Body of pancreas (tissue), 4 donors: ENCODE results near the gene BMPER. TPM values are rescaled to one million over a fixed set of nuclear protein-coding genes. Genes with fewer than 3 reads are reported as not detected.

Source experiments
- ATAC-seq: fragments of 150-250 bp; one replicate; pipeline ENCODE4 v1.9.1; 2016
- DNase-seq, 4 donors: peaks; one replicate each; pipeline ENCODE4 v3.0.0-alpha.2; 2019
- H3K27ac ChIP-seq, 4 donors: fragments of 200-600 bp; sonication (generic); 1 replicate in 3 of 4; 2 replicates in 1 of 4; pipeline versions ENCODE4 v1.5.1 to v1.6.1; 2016 to 2019; ENCODE audit warnings: mild to moderate bottlenecking in 1 of 4, mixed read lengths in 1 of 4, moderate library complexity in 1 of 4
- H3K27me3 ChIP-seq, 2 donors: fragments of 200-600 bp; sonication (generic); one replicate each; pipeline ENCODE4 v1.6.0; 2016; ENCODE audit warnings: mild to moderate bottlenecking in 1 of 2
- H3K36me3 ChIP-seq, 2 donors: fragments of 200-600 bp; sonication (generic); replicated peaks in 1 of 2; 2 replicates each; pipeline ENCODE4 v1.5.1; 2016; ENCODE audit warnings: low read depth in 2 of 2; ENCODE audit not compliant: insufficient read depth in 1 of 2
- H3K4me1 ChIP-seq: fragments of 200-600 bp; sonication (generic); one replicate; pipeline ENCODE4 v1.6.0; 2016
- H3K4me3 ChIP-seq, 2 donors: fragments of 200-600 bp; sonication (generic); 1 replicate in 1 of 2; 2 replicates in 1 of 2; pipeline ENCODE4 v1.5.1; 2016 to 2019
- H3K9me3 ChIP-seq, 3 donors: fragments of 200-600 bp; sonication (generic); 1 replicate in 2 of 3; 2 replicates in 1 of 3; pipeline ENCODE4 v1.5.1; 2016
- CTCF ChIP-seq, 7 experiments: fragments of 450-650 bp in 4 of 7; fragments of 200-600 bp in 3 of 7; sonication (generic) in 3 of 7; IDR thresholded peaks; one replicate each; pipeline ENCODE4 v1.5.1; 2016 to 2019; ENCODE audit warnings: antibody characterized with exemption in 7 of 7
- POLR2A ChIP-seq, 3 donors: fragments of 450-650 bp; IDR thresholded peaks; one replicate each; pipeline ENCODE4 v1.6.1; 2016; ENCODE audit warnings: antibody characterized with exemption in 3 of 3, mild to moderate bottlenecking in 2 of 3
- WGBS, 2 donors: methylation state at CpG; one replicate each; pipeline ENCODE4 v1.1.5; 2017; 5-methylcytosine and 5-hydroxymethylcytosine counted together
- intact Hi-C: fragments of 100-400 bp; cut with DNase I; formaldehyde crosslinking; loops from one replicate; pipeline ENCODE4 v1.15.1; 2023
- total RNA-seq, 2 donors: library from RNA; depleted of rRNA; stranded (reverse); fragments of >200 nt; gene quantifications; one replicate each; pipeline ENCODE4 v1.1.0, GENCODE V29; 2016

BMPER gene
- total RNA-seq, 2 donors from 2014 or later: 0.33 to 0.78 TPM

GRCh38 chr7:34044306-34044643 lies 138.9 kb downstream of the BMPER start:
- WGBS, 2 donors: 48 to 59% methylated on average over 2 of the region's 2 CpGs
- no peak for TF ChIP-seq CTCF (IDR thresholded peaks at IDR 0.05)
- no peak for TF ChIP-seq POLR2A (IDR thresholded peaks at IDR 0.05)

GRCh38 chr7:34044734-34045353 lies 139.5 kb downstream of the BMPER start:
- intact Hi-C loops: no loop called here
- Histone ChIP-seq H3K4me3 (no peak overlapping the region), H3K9me3 (no peaks in the 10 kb centered on the region), H3K4me1 (no peaks in the 10 kb centered on the region), H3K36me3 (no peaks in the 10 kb centered on the region), H3K27ac (no peak overlapping the region), H3K27me3 (no peaks in the 10 kb centered on the region)
- 78 to 83% methylated on average over 7 of the region's 7 CpGs for WGBS, 2 donors
- TF ChIP-seq CTCF (IDR thresholded peaks at IDR 0.05) (no peak), POLR2A (IDR thresholded peaks at IDR 0.05) (no peak)
- ATAC-seq (no peak), DNase-seq (no peak)

More at GRCh38 chr7:34044306-34044643, 138.9 kb downstream of the BMPER start:
- Histone ChIP-seq H3K9me3 (no peaks in the 10 kb centered on the region), H3K27ac (no peak overlapping the region), H3K36me3 (no peaks in the 10 kb centered on the region), H3K4me1 (no peaks in the 10 kb centered on the region), H3K27me3 (no peaks in the 10 kb centered on the region), H3K4me3 (no peak overlapping the region)
- ATAC-seq (no peak), DNase-seq (no peak)
- intact Hi-C loops: no loop called here

GRCh38 chr7:34048445-34048844 lies 143.1 kb downstream of the BMPER start:
- Histone ChIP-seq H3K27ac (no peak overlapping the region), H3K4me1 (no peaks in the 10 kb centered on the region), H3K36me3 (no peaks in the 10 kb centered on the region), H3K4me3 (no peak overlapping the region), H3K27me3 (no peaks in the 10 kb centered on the region), H3K9me3 (no peaks in the 10 kb centered on the region)
- DNase-seq (no peak), ATAC-seq (no peak)
- TF ChIP-seq POLR2A (IDR thresholded peaks at IDR 0.05) (no peak), CTCF (IDR thresholded peaks at IDR 0.05) (no peak)
- intact Hi-C loops: no loop called here
- WGBS, 2 donors: 79 to 100% methylated on average over 1 of the region's 1 CpG

- intact Hi-C loops: no loop called here
- H3K9me3 ChIP-seq: no peaks in the 10 kb centered on the region
- DNase-seq (no peak), ATAC-seq (no peak)
- H3K4me1 ChIP-seq: no peaks in the 10 kb centered on the region
- no peak for TF ChIP-seq POLR2A (IDR thresholded peaks at IDR 0.05)
- no peak for TF ChIP-seq CTCF (IDR thresholded peaks at IDR 0.05)
- no peaks in the 10 kb centered on the region for H3K36me3 ChIP-seq
- WGBS, 2 donors: 51 to 69% methylated on average over 3 of the region's 3 CpGs
- H3K4me3 ChIP-seq: no peak overlapping the region
- no peak overlapping the region for H3K27ac ChIP-seq
- H3K27me3 ChIP-seq: no peaks in the 10 kb centered on the region
Measured at GRCh38 chr7:34054075-34054474, 148.7 kb downstream of the BMPER start.

GRCh38 chr7:34057136-34057535 lies 151.8 kb downstream of the BMPER start:
- H3K4me1 ChIP-seq: no peaks in the 10 kb centered on the region
- H3K36me3 ChIP-seq: no peaks in the 10 kb centered on the region
- DNase-seq (no peak), ATAC-seq (no peak)
- no peak overlapping the region for H3K4me3 ChIP-seq
- TF ChIP-seq CTCF (IDR thresholded peaks at IDR 0.05) (no peak), POLR2A (IDR thresholded peaks at IDR 0.05) (no peak)
- H3K27ac ChIP-seq: no peak overlapping the region
- intact Hi-C loops: no loop called here
- H3K9me3 ChIP-seq: no peaks in the 10 kb centered on the region
- no peaks in the 10 kb centered on the region for H3K27me3 ChIP-seq
